Suprapubic skin (tissue), 4 donors: ENCODE data around the gene FKBP4. TPM values are rescaled to one million over a fixed set of nuclear protein-coding genes. Genes with fewer than 3 reads are reported as not detected.

Experiments used
- DNase-seq, 2 donors: peaks; one replicate each; pipeline ENCODE4 v3.0.0-alpha.2; 2019; ENCODE audit warnings: low spot score in 2 of 2
- H3K27ac ChIP-seq: fragments of 200-600 bp; sonication (generic); one replicate; pipeline ENCODE4 v1.5.1; 2019
- H3K27me3 ChIP-seq: fragments of 200-600 bp; sonication (generic); one replicate; pipeline ENCODE4 v1.5.1; 2019
- H3K36me3 ChIP-seq: fragments of 200-600 bp; sonication (generic); one replicate; pipeline ENCODE4 v1.5.1; 2019
- H3K4me1 ChIP-seq: fragments of 200-600 bp; sonication (generic); one replicate; pipeline ENCODE4 v1.5.1; 2019
- H3K4me3 ChIP-seq: fragments of 200-600 bp; sonication (generic); one replicate; pipeline ENCODE4 v1.5.1; 2019; ENCODE audit warnings: mild to moderate bottlenecking
- H3K9me3 ChIP-seq: fragments of 200-600 bp; sonication (generic); one replicate; pipeline ENCODE4 v1.5.1; 2019
- CTCF ChIP-seq, 2 donors: fragments of 200-600 bp in 1 of 2; fragments of 450-650 bp in 1 of 2; sonication (generic) in 1 of 2; IDR thresholded peaks; one replicate each; pipeline ENCODE4 v1.5.1; 2016 to 2019; ENCODE audit warnings: antibody characterized with exemption in 2 of 2, mild to moderate bottlenecking in 1 of 2, moderate library complexity in 1 of 2
- EP300 ChIP-seq: sonication (generic); formaldehyde crosslinking; IDR thresholded peaks from one replicate; pipeline ENCODE4 v1.6.1; 2017; ENCODE audit warnings: antibody characterized with exemption
- POLR2A ChIP-seq, 2 donors: fragments of 450-650 bp; IDR thresholded peaks; one replicate each; pipeline ENCODE4 v1.6.1; 2017; ENCODE audit warnings: antibody characterized with exemption in 2 of 2, mild to moderate bottlenecking in 2 of 2, moderate library complexity in 2 of 2
- POLR2AphosphoS5 ChIP-seq, 3 donors: sonication (generic); formaldehyde crosslinking; IDR thresholded peaks; one replicate each; pipeline ENCODE4 v1.6.1; 2017; ENCODE audit warnings: antibody characterized with exemption in 3 of 3
- WGBS: methylation state at CpG from one replicate; pipeline ENCODE4 v1.1.5; 2018; 5-methylcytosine and 5-hydroxymethylcytosine counted together
- total RNA-seq, 4 donors: library from RNA; depleted of rRNA; stranded (reverse); fragments of >200 nt; gene quantifications; one replicate each; pipeline ENCODE4 v1.1.0, GENCODE V29; 2016

Gene FKBP4
- total RNA-seq, 4 donors from 2014 or later: 54.3 to 65.6 (median 59.5) TPM

- no peak overlapping the region for H3K4me3 ChIP-seq
- 95% methylated on average over 14 of the region's 14 CpGs for WGBS
- no peaks in the 10 kb centered on the region for H3K4me1 ChIP-seq
- no peak for TF ChIP-seq CTCF (IDR thresholded peaks at IDR 0.05)
- TF ChIP-seq POLR2AphosphoS5 (IDR thresholded peaks at IDR 0.05): no peak
- no peak for TF ChIP-seq POLR2A (IDR thresholded peaks at IDR 0.05)
- no peak for TF ChIP-seq EP300
- no peaks in the 10 kb centered on the region for H3K9me3 ChIP-seq
- H3K27ac ChIP-seq: no peak overlapping the region
- H3K36me3 ChIP-seq: peaks cover 100% of the 10 kb centered on the region
- DNase-seq: no peak
- no peaks in the 10 kb centered on the region for H3K27me3 ChIP-seq
Measured at GRCh38 chr12:2826721-2827515, 32.1 kb downstream of the FKBP4 start.

GRCh38 chr12:2829275-2829674, 34.5 kb downstream of the FKBP4 start:
- TF ChIP-seq POLR2A (IDR thresholded peaks at IDR 0.05) (no peak), POLR2AphosphoS5 (IDR thresholded peaks at IDR 0.05) (no peak), CTCF (IDR thresholded peaks at IDR 0.05) (no peak), EP300 (no peak)
- Histone ChIP-seq H3K9me3 (no peaks in the 10 kb centered on the region), H3K4me3 (no peak overlapping the region), H3K4me1 (peaks cover 16% of the 10 kb centered on the region), H3K27ac (no peak overlapping the region), H3K36me3 (peaks cover 78% of the 10 kb centered on the region), H3K27me3 (no peaks in the 10 kb centered on the region)
- no peak for DNase-seq
- 95% methylated on average over 6 of the region's 6 CpGs for WGBS

GRCh38 chr12:2832550-2833127, 37.9 kb downstream of the FKBP4 start:
- Histone ChIP-seq H3K27me3 (no peaks in the 10 kb centered on the region), H3K27ac (no peak overlapping the region), H3K36me3 (peaks cover 45% of the 10 kb centered on the region), H3K9me3 (no peaks in the 10 kb centered on the region), H3K4me3 (no peak overlapping the region), H3K4me1 (peaks cover 27% of the 10 kb centered on the region)
- no peak for DNase-seq
- no peak for TF ChIP-seq CTCF (IDR thresholded peaks at IDR 0.05)
- no peak for TF ChIP-seq POLR2A (IDR thresholded peaks at IDR 0.05)
- no peak for TF ChIP-seq EP300
- TF ChIP-seq POLR2AphosphoS5 (IDR thresholded peaks at IDR 0.05): no peak
- WGBS: 70% methylated on average over 6 of the region's 6 CpGs

GRCh38 chr12:2833327-2833726, 38.6 kb downstream of the FKBP4 start:
- Histone ChIP-seq H3K27ac (no peak overlapping the region), H3K27me3 (no peaks in the 10 kb centered on the region), H3K4me1 (peaks cover 27% of the 10 kb centered on the region), H3K36me3 (peaks cover 42% of the 10 kb centered on the region), H3K4me3 (no peak overlapping the region), H3K9me3 (no peaks in the 10 kb centered on the region)
- TF ChIP-seq POLR2A (IDR thresholded peaks at IDR 0.05) (no peak), POLR2AphosphoS5 (IDR thresholded peaks at IDR 0.05) (no peak), CTCF (IDR thresholded peaks at IDR 0.05) (no peak)
- WGBS: 32% methylated on average over 5 of the region's 5 CpGs
- no peak for DNase-seq

- DNase-seq: no peak
- Histone ChIP-seq H3K9me3 (no peaks in the 10 kb centered on the region), H3K4me3 (no peak overlapping the region), H3K36me3 (peaks cover 37% of the 10 kb centered on the region), H3K27me3 (no peaks in the 10 kb centered on the region), H3K4me1 (peaks cover 27% of the 10 kb centered on the region), H3K27ac (no peak overlapping the region)
- WGBS: 78% methylated on average over 9 of the region's 9 CpGs
- TF ChIP-seq CTCF (IDR thresholded peaks at IDR 0.05): no peak
Measured at GRCh38 chr12:2833810-2834209, 39.0 kb downstream of the FKBP4 start.
